Measurements from ENCODE around the gene LHX4. TPM values are rescaled to one million over a fixed set of nuclear protein-coding genes. Genes with fewer than 3 reads are reported as not detected.
A peak's percentile ranks its signal among the peaks of the same experiment; 100 is the strongest.

The LHX4 gene
- total and polyA plus RNA-seq, 2 of the 13 experiments (the other 11 are each of a cell fraction or from before 2014, with no cell fraction given): 0.03 to 0.07 TPM

GRCh38 chr1:180291004-180291403 lies 60.9 kb downstream of the LHX4 start (continued):
- TF ChIP-seq DR1 (CRISPR knock-in tag; IDR thresholded peaks at IDR 0.05): no peak
- TF ChIP-seq, protein P1, sequence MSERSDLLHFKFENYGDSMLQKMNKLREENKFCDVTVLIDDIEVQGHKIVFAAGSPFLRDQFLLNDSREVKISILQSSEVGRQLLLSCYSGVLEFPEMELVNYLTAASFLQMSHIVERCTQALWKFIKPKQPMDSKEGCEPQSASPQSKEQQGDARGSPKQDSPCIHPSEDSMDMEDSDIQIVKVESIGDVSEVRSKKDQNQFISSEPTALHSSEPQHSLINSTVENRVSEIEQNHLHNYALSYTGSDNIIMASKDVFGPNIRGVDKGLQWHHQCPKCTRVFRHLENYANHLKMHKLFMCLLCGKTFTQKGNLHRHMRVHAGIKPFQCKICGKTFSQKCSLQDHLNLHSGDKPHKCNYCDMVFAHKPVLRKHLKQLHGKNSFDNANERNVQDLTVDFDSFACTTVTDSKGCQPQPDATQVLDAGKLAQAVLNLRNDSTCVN (CRISPR knock-in tag; IDR thresholded peaks at IDR 0.05; ENCODE audit: borderline replicate concordance): no peak
- TF ChIP-seq SALL1 (CRISPR knock-in tag; IDR thresholded peaks at IDR 0.05): no peak
- peak; percentile 87 for TF ChIP-seq BCL6 (CRISPR knock-in tag; IDR thresholded peaks at IDR 0.05)
- no peak for TF ChIP-seq ZBTB44 (CRISPR knock-in tag; IDR thresholded peaks at IDR 0.05)
- no peak for TF ChIP-seq ZNF225 (CRISPR knock-in tag; IDR thresholded peaks at IDR 0.05)
- no peak for TF ChIP-seq ZNF556 (CRISPR knock-in tag; IDR thresholded peaks at IDR 0.05; ENCODE audit: borderline replicate concordance)
- no peak for TF ChIP-seq ZNF367 (CRISPR knock-in tag; IDR thresholded peaks at IDR 0.05; ENCODE audit: borderline replicate concordance)
- no peak for TF ChIP-seq MNT (IDR thresholded peaks at IDR 0.05)
- no peak for TF ChIP-seq HMG20B (CRISPR knock-in tag; conservative IDR thresholded peaks at IDR 0.05)
- TF ChIP-seq SMYD3 (CRISPR knock-in tag; IDR thresholded peaks at IDR 0.05): no peak
- no peak for TF ChIP-seq ZNF253 (CRISPR knock-in tag; IDR thresholded peaks at IDR 0.05; ENCODE audit: borderline replicate concordance)
- no peak for TF ChIP-seq ZNF605 (CRISPR knock-in tag; IDR thresholded peaks at IDR 0.05)
- no peak for TF ChIP-seq PREB (CRISPR knock-in tag; IDR thresholded peaks at IDR 0.05)
- no peak for TF ChIP-seq PRDM10 (CRISPR knock-in tag; IDR thresholded peaks at IDR 0.05; ENCODE audit: low read depth)
- TF ChIP-seq ZNF501 (CRISPR knock-in tag; IDR thresholded peaks at IDR 0.05): no peak
- no peak for TF ChIP-seq NAIF1 (CRISPR knock-in tag; IDR thresholded peaks at IDR 0.05; ENCODE audit: borderline replicate concordance)
- no peak for TF ChIP-seq TOE1 (CRISPR knock-in tag; IDR thresholded peaks at IDR 0.05)
- TF ChIP-seq, protein P2, sequence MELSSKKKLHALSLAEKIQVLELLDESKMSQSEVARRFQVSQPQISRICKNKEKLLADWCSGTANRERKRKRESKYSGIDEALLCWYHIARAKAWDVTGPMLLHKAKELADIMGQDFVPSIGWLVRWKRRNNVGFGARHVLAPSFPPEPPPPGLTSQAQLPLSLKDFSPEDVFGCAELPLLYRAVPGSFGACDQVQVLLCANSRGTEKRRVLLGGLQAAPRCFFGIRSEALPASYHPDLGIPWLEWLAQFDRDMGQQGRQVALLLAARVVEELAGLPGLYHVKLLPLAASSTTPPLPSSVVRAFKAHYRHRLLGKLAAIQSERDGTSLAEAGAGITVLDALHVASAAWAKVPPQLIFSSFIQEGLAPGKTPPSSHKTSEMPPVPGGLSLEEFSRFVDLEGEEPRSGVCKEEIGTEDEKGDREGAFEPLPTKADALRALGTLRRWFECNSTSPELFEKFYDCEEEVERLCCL (CRISPR knock-in tag; IDR thresholded peaks at IDR 0.05; ENCODE audit: borderline replicate concordance): no peak
- no peak for TF ChIP-seq ZNF124 (CRISPR knock-in tag; IDR thresholded peaks at IDR 0.05)
- no peak for TF ChIP-seq RNF2 (conservative IDR thresholded peaks at IDR 0.05; ENCODE audit: low read depth)
- TF ChIP-seq NFRKB (IDR thresholded peaks at IDR 0.05): no peak
